Frontal cortex (tissue), 4 donors: ENCODE results near the gene FCN1. TPM values are rescaled to one million over a fixed set of nuclear protein-coding genes. Genes with fewer than 3 reads are reported as not detected.

Experiments used
- DNase-seq, 2 donors: peaks; one replicate each; pipeline ENCODE4 v3.0.0; 2012; ENCODE audit warnings: low spot score in 2 of 2
- FAIRE-seq: peaks from 2 replicates; lab custom pipeline; 2012; peaks lifted over from hg19 to GRCh38; lab: Jason Lieb, UNC
- total RNA-seq: library from RNA; depleted of rRNA; stranded (reverse); fragments of >200 nt; gene quantifications from one replicate; pipeline ENCODE4 v1.2.3, GENCODE V29; 2014
- donor health status: control.
- donor health status: control.
- donor health status: control.

Gene FCN1
- total RNA-seq, 1 donor from 2014 or later = 0.82 TPM

DNA sequence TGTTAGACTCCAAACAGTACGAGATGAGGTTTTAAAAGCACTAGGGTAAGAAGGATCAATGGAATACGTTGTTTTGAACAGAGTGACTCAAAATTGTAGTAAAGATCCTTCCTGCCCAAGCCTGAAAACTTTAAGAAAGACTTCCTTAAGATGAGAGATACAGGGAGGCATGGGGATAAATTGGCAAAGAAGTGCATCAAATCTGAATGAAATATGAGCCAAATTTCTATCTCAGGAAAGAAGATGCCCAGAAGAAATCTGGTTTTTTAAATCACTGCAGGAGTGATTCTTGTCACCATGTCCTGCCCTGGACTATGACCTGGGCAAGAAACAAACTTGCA lies 22.2 kb downstream of the FCN1 start:
- FAIRE-seq (no peak), DNase-seq (no peak)

DNA sequence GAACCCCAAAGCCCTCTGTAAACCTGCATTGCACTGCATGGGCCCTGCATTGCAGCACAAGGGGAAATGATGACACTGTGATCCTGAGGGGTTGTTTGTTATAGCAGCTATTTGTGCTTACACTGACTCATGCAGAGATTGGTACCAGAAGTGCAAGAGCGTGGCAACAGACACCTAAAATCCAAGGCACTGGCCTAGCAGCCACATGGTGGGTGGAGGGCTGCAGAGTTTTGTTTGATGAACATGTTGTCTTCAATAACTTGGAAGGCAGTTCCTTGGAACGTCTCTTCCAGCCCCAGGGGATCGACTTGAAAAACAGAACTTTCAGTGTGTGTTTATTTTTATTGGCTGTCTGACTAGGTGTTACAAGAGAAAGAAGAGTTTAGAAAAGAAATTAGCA lies 22.6 kb downstream of the FCN1 start:
- DNase-seq (no peak), FAIRE-seq (no peak)

DNA sequence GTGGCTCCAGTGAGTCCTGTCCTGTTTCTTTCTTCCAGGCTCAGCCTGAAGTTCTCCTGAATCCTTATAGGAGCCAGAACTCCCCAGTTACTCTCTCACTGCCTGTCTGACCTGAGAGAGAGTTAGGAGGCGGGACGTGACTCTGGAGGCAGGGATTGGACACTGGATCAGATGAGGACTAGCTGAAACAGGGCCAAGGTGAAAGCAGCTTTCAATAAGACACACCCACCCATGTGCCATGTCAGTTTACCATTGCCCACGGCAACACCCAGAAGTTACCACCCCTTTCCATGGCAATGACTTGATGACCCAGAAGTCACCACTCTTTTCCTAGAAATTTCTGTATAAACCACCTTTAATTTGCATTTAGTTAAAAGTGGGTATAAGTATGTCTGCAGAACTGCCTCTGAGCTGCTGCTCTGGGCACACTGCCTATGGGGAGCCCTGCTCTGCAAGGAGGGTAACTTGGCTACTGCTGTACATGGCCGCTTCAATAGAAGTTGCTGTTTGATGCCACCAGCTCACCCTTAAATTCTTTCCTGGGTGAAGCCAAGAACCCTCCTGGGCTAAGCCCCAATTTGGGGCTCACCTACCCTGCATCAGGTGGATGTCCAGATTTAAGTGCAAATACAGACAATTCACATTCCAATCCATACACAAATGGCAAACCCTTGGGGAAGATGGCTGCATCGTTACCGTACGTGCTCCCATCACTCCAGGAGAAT lies 23.4 kb downstream of the FCN1 start:
- FAIRE-seq (no peak), DNase-seq (no peak)

DNA sequence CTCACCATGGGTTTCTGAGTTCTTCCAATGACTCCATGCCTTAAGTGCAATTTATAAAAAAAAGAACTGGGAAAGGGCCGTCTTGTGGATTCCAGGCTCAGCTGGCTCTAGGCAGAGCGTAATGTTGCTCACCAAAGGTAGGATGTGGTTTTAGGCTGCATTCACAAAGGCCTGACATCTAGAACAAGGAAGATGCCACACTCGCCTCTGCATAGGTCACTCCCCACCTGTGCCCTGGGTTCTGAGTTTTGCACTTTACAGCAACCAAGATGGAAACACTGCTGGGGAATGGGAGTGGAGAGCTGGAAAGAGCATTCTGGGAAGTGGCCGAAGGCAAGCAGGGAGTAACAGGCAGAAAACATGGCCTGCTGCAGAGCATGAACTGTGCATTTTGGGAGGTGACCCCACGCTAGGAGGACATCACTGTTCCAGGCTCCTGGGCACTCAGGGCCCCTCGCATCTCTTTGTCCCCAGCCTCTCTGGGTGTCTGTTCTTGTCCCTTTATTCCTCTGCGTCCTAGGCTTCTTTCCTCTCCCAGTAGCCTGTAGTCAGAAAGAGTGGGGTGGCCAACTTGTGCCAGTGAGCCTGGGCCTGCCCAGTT lies 24.8 kb downstream of the FCN1 start:
- no peak for FAIRE-seq
- no peak for DNase-seq

DNA sequence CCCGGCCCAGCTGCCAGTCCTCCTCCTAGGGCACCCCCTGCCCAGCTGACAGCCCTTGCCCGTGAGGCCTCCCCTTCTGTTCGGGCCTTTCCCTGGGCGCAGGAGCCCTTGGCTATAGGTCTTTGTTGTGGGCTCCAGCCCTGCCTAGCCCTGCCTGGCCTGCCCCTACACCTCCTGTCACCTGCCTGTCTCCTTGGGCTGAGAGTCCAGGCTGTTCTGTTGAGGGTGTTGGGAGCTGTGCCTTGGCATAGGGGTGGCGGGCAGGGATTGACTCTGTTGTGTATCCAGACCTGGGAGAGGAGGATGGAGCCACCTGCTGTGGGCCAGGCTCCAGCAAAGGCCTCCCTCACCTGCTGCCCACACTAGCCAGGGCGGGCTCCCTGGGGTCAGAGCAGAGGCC lies 25.5 kb downstream of the FCN1 start:
- FAIRE-seq = no peak
- DNase-seq = no peak

DNA sequence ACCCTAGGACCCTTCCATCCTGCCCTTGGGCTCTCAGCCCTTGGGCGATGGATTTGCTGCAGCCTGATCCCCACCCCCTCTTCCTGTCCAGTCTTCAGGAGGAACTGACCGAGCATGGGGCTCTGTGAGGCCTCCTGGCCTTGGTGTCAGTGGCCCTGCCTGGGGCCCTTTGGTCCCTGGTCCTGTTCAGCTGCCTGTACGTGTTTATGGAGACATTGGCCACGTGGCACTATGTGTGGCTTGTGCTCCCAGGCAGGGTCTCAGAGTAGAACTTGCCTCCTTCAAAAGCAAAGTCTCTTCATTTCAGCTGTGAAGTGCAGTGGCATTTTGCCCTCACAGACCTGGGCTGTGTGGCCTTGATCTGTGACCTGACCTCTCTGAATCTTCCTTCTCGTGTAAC lies 26.0 kb downstream of the FCN1 start:
- DNase-seq (no peak), FAIRE-seq (no peak)

DNA sequence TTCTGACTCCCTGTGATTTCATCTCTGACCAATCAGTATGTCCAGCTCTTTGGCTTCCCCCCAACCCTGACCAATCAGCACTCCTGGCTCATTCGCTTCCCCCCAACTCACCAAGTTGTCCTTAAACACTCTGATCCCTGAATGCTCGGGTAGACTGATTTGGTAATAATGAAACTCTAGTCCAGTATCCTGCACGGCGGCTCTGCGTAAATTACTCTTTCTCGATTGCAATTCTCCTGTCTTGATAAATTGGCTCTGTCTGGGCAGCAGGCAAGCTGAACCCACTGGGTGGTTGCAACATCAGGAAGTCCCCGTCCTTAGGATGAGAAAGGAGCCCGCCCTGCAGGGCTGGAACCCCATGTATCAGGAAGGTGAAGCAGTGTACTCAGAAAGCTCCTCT lies 26.7 kb downstream of the FCN1 start:
- DNase-seq = no peak

DNA sequence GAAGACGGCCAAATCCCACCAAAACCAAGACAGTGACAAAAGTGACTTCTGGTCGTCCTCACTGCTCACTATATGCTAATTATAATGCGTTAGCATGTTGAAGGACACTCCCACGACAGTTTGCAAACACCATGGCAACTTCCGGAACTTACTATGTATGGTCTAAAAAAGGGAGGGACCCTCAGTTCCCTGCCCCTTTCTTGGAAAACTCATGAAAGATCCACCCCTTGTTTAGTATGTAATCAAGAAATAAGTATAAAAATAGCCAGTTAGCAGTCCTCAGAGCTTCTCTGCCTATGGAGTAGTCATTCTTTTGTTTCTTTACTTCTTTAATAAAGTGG lies 27.6 kb downstream of the FCN1 start:
- DNase-seq (no peak), FAIRE-seq (no peak)

More for the DNA sequence above, 26.7 kb downstream of the FCN1 start:
- FAIRE-seq = no peak

DNA sequence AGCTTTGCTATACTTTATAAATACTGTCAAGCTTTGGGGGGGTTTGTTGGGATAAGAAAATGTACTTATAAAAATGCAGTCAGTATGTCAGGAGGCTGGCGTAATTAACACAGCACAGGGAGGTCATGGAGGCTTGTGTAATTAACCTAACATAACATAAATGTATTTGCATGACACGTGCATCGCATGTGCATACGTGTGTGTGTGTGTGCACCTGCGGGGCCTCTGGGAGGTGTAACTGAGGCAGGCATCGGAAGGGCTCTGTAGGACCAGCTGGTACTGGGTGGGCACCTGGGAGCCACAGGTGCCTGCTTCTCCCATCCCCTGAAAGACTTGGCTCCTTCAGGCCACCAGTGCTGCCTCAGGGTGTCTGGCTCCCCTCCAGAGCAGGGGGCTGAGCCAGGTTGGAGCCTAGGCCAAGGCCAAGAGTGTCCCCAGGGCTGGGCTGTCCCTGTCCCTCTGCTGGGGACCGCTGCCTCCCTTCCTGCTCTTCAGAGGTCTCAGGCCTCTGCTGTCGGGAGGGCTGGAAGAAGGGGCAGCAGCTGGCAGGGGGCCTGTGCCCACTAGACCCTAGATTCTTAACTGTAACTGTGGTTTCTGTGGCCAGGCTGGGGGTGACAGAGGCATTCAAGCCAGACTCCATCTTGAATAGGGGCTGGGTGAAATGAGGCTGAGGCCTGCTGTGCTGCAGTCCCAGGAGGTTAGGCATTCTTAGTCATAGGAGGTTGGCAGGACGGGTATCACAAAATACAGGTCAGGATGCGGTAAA lies 28.1 kb downstream of the FCN1 start:
- no peak for FAIRE-seq
- DNase-seq = no peak

DNA sequence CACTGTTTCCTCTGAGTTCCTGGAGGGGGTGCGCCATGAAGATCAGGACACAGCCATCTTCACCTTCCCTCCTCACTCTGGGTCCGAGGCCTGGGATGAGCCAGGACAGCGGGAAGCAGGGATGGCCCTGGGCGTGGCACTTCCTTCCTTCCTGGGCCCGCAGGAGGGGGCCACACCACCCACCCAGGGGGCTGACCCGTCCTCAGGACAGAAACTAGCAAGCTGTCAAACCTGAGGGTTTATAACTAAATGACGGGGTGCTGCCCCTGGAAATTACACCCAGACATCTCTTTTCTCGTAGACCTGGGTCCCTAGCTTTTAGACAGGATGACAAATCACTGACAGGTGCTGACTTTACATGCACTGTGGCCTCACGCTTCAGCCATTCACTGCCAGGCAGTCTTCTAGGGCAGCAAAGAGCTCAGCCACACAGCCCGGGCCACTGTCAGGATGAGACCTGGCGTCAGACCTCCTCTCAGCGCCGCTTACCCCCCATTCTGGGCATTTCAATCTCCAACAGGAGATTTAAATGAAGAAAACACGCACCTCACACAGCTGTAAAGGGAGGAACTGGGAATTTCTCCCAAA lies 29.0 kb downstream of the FCN1 start:
- DNase-seq (no peak), FAIRE-seq (no peak)

DNA sequence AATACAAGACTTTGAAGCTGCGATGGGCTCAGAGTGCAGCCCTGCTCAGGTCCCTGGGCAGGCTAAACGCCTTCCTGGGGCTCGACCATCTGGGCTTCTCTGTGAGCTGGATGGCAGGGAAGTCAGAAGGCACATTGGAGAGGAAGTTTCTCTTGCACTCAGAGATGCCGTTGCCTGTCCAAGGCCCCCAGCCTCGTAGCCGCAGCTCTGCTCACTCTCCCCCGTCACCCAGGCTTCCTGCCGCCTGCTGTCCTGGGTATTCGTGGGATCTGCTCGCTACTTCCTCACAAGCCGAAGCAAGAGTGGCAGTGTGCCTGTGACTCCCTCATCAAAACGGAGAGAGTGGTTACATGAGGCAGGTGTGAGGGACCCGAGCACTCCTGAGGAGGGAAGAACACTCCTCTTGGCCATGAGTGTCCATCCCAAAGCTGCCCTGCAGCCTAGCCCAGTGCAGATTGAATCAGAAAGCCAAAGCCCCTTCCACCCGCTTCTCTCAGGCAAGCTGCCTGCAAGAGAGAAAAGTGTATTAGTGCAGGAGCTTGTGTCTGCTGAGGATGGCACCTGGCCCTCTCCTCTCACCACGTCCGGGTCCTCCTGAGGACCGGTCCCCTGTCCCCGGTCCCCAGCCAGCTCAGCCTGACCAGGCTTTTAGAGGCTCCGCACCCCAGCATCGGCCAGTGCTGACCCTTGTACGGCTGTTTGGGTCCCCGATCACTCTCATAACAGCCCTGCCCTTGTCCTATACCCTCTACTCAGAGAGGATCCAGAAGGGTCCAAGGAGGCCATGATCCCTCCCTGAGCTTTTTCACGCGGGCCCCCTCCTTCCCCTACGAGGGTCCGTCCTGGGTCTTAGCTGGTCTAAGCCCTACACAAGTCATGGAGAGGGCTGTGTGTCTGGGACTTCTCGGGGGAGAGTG lies 29.8 kb downstream of the FCN1 start:
- DNase-seq = no peak

DNA sequence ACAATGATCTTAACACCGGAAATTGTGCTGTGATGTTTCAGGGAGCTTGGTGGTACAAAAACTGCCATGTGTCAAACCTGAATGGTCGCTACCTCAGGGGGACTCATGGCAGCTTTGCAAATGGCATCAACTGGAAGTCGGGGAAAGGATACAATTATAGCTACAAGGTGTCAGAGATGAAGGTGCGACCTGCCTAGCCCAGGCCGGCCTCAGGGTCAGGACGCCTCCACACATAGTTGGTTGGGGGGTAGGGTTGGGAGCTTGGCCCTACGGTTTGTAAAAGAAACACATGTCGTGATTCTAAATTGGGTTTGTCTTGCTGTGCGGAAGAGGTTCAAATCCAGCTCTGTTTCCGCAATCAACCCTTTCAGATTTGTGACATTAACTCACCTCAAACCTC lies 30.5 kb downstream of the FCN1 start:
- DNase-seq (no peak), FAIRE-seq (no peak)

More for the DNA sequence above, 29.8 kb downstream of the FCN1 start:
- no peak for FAIRE-seq

DNA sequence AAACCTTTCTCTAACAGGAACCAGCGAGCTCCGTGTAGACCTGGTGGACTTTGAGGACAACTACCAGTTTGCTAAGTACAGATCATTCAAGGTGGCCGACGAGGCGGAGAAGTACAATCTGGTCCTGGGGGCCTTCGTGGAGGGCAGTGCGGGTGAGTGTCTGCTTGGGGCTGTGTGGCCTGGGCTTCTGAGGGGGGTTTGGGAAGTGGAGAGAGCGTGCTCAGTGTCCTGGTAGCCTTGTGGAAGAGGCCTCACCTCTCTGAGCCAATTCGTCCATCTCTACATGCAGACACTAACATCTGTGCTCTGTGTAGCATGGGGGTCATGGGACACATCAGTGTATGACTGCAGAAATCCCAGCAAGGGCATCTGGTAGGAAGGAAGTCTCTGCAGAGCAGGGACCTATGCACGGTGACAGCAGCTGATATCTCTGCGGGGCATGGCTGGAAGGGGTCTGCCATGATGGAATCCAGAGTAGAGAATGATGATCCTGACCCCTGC lies 31.2 kb downstream of the FCN1 start:
- DNase-seq = no peak
- no peak for FAIRE-seq

DNA sequence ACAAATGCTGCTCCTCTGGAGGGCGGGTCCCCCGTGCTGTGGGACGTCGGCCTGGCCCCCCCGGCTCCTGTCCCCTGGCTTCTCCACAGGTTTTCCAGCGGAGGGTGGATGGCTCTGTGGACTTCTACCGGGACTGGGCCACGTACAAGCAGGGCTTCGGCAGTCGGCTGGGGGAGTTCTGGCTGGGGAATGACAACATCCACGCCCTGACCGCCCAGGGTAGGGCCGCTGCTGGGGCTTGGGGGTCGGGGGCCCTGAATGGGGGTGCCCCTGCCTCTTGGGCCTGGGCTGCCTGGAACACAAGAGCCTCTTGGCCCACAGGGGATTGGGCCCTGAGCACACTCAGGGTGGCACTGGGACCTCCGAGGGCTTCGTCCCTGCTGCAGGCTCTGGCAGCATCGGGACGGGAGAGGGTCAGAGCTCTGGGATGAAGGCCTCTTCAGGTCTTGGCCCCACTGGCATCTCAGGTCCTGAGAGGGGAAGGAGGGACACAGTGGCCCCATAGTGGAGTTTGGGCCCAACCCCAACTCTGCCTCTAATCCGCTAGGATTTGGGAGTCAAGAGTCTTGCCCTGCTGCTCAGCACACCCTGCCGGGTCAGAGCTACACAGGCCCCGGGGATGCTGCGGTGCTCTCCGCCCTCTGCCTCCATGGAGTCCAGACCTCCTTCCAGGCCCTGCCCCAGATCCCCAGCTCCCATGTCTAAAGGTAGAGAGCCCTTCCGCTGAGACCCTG lies 31.9 kb downstream of the FCN1 start:
- DNase-seq (no peak), FAIRE-seq (no peak)

DNA sequence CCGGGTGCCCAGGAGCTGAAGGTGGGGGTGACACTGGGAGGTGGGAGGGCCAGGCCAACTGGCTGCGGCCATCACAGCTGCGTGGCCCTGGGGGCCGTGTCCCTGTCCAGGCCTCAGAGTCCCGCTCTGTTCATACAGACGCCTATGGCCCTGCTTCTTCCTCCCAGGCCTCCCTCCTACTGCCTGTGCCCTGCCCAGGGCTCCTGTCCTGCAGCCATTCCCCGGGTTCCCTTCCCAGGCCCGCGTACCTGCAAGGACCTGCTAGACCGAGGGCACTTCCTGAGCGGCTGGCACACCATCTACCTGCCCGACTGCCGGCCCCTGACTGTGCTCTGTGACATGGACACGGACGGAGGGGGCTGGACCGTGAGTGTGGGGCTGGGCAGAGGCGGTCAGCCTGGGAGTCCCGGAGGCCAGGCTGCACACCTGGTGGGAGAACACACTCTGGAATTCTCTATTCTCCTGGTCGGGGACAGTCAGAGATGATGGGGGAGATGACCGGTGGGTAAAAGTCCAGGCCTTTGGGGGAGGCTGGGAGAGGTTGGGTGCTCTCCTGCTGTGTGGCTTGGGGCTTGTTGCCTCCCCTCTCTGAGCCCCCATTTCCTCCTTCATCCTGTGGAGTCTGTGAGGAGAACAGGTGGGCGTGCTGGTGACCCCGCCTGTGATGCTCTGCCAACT lies 32.6 kb downstream of the FCN1 start:
- DNase-seq (no peak), FAIRE-seq (no peak)

DNA sequence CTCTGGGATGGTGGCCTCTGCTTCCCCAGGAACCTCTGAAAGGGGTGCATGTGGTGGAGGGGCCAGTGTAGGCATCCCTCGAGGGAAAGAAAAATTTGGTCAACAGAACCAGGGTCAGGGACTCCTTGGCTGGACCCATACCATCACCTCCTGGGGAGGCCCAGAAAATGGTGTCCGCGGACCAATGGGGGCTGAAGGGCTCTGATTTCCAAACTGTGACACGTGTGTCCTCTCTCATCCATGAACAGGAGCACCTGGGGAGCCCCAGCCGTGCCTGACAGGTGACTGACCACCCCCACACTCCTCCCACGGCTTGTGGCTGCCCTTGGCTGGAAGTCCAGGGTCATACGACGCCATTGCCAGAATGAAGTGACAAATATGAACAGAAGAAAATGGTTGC lies 33.2 kb downstream of the FCN1 start:
- DNase-seq (no peak), FAIRE-seq (no peak)

DNA sequence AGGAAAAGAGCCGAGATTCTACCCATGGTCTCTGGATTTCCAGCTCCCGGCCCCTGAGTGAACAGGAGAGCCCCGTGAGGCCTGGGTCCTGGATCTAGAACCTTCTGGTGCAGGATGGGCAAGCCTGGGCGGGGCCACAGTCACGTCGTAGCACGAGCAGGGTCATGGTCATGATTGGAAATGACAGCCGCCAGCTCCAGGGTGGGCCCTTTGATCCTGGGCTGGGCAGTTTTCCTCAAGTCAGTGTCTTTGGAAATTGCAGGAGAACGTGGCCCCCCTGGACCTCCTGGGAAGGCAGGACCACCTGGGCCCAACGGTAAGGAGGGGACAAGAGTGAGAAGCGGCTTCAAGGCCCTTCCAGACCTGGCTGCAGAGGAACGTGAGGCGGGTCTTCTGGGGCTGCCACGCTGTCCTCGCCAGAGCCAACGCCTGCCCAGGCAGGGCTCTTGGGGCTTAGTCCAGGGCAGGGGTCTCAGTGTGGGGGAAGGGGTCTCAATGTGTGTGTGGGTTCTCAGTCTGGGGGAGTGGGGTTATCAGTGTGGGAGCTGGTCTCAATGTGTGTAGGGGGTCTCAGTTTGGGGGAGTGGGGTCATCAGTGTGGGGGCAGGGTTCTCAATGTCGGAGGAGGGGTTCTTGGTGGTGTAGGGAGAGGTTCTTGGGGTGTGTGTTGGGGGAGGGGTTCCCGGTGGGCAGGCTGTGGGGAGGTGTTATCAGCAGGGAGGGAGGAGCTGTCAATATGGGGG lies 34.5 kb downstream of the FCN1 start:
- FAIRE-seq (no peak), DNase-seq (no peak)

DNA sequence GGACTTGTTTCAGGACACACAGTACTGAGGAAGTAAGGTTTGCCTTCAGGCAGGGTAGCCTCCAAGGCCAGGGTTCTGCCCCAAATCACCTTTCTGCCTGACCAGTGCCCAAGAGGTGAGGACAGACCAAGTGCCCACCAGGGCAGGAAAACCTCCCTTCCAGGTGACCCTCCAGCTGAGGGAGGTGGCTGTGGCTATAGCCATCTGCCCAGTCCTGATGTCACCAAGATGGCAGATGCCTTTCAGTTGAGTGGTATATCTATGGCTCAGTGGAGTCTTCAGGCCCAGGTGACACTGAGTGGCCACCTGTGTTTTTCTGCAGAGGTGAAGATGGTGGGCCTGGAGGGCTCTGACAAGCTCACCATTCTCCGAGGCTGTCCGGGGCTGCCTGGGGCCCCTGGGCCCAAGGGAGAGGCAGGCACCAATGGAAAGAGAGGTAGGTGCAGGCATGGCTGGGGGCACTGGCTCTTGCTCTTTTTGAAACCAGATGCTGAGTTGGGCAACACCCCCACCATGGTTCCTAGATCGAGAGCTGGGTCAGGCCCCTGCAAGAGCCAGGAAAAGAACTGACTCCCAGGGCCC lies 35.4 kb downstream of the FCN1 start:
- DNase-seq (no peak), FAIRE-seq (no peak)
